A549 (cell line): ENCODE results near the gene PATJ. TPM values are rescaled to one million over a fixed set of nuclear protein-coding genes. Genes with fewer than 3 reads are reported as not detected.

ENCODE experiments used
- ATAC-seq, 2 experiments: fragments of 200-7000 bp in 1 of 2; fragments of >200 bp in 1 of 2; cut with Nextera tagmentation in 1 of 2; cut with Tn5 transposase in 1 of 2; 3 replicates each; pipeline versions ENCODE4 v1.8.0 to v1.9.1; 2018 to 2020; ENCODE audit warnings: mild to moderate bottlenecking in 1 of 2, moderate library complexity in 1 of 2
- CTCF ChIA-PET: fragments of 300-600 bp; sonication (Branson Sonifier 250); formaldehyde crosslinking; extraction: SDS; loops from one replicate; lab custom pipeline; 2021; ENCODE audit warnings: antibody characterized with exemption, inconsistent platforms; lab: Yijun Ruan, JAX
- POLR2A ChIA-PET: fragments of 350-600 bp; formaldehyde crosslinking; extraction: SDS; loops from one replicate; lab custom pipeline; 2021; ENCODE audit warnings: antibody characterized with exemption, inconsistent platforms; lab: Yijun Ruan, JAX
- DNase-seq, 2 experiments: peaks; one replicate each; pipeline versions ENCODE4 v3.0.0 to v3.0.0-alpha.2; 2011 to 2016; ENCODE audit warnings: low read depth in 1 of 2, low spot score in 1 of 2
- FAIRE-seq: peaks from 2 replicates; lab custom pipeline; 2011; peaks lifted over from hg19 to GRCh38; lab: Jason Lieb, UNC
- H3K27ac ChIP-seq, 2 experiments: fragments of >200 bp; sonication (Bioruptor Twin); formaldehyde crosslinking; 3 replicates each; pipeline ENCODE4 v1.5.1; 2016 to 2017
- H3K4me1 ChIP-seq: fragments of >200 bp; sonication (Bioruptor Twin); formaldehyde crosslinking; 3 replicates; pipeline ENCODE4 v1.6.1; 2016
- H3K4me2 ChIP-seq: fragments of >200 bp; sonication (Bioruptor Twin); formaldehyde crosslinking; 3 replicates; pipeline ENCODE4 v1.6.1; 2016
- H3K4me3 ChIP-seq: fragments of >200 bp; sonication (Bioruptor Twin); formaldehyde crosslinking; 3 replicates; pipeline ENCODE4 v1.5.1; 2016
- H3K9me3 ChIP-seq: fragments of >200 bp; sonication (Bioruptor Twin); formaldehyde crosslinking; 3 replicates; pipeline ENCODE4 v1.6.1; 2016
- ATOH8 ChIP-seq: fragments of 250-450 bp; sonication (Bioruptor Pico); IDR thresholded peaks from 2 replicates; pipeline ENCODE4 v1.5.0; 2020; ENCODE audit warnings: low read depth, mild to moderate bottlenecking, moderate library complexity
- BHLHE40 ChIP-seq: IDR thresholded peaks from 2 replicates; pipeline ENCODE4 v1.6.1; 2012; ENCODE audit warnings: low read depth, low read length, inconsistent platforms
- CHD2 ChIP-seq: fragments of 150-350 bp; IDR thresholded peaks from 2 replicates; pipeline ENCODE4 v1.6.1; 2014; ENCODE audit warnings: low read length; ENCODE audit not compliant: partially characterized antibody
- CHD4 ChIP-seq: fragments of 200-600 bp; sonication (generic); IDR thresholded peaks from 2 replicates; pipeline ENCODE4 v1.6.1; 2016; ENCODE audit warnings: antibody characterized with exemption, mild to moderate bottlenecking, borderline replicate concordance
- E2F6 ChIP-seq: IDR thresholded peaks from 2 replicates; pipeline ENCODE4 v1.6.1; 2012; ENCODE audit warnings: low read depth, borderline replicate concordance
- EHF ChIP-seq: fragments of 250-450 bp; sonication (Bioruptor Pico); IDR thresholded peaks from 2 replicates; pipeline ENCODE4 v1.5.0; 2020; ENCODE audit warnings: mild to moderate bottlenecking
- EHMT2 ChIP-seq: fragments of 200-600 bp; sonication (generic); IDR thresholded peaks from 2 replicates; pipeline ENCODE4 v1.6.1; 2016; ENCODE audit warnings: antibody characterized with exemption, low read depth, mild to moderate bottlenecking, moderate library complexity
- HOXB13 ChIP-seq: fragments of 250-450 bp; sonication (Bioruptor Pico); IDR thresholded peaks from 2 replicates; pipeline ENCODE4 v1.5.0; 2020; ENCODE audit warnings: low read depth, mild to moderate bottlenecking, moderate library complexity
- JUN ChIP-seq, 2 experiments: fragments of >200 bp; sonication (Bioruptor Twin); formaldehyde crosslinking; IDR thresholded peaks; 2 replicates in 1 of 2; 3 replicates in 1 of 2; pipeline ENCODE4 v1.6.1; 2016 to 2017
- JUNB ChIP-seq: fragments of >200 bp; sonication (Bioruptor Twin); formaldehyde crosslinking; IDR thresholded peaks from 2 replicates; pipeline ENCODE4 v1.6.1; 2016
- MAZ ChIP-seq: fragments of 150-350 bp; IDR thresholded peaks from 2 replicates; pipeline ENCODE4 v1.6.1; 2014; ENCODE audit warnings: antibody characterized with exemption, low read depth, low read length, borderline replicate concordance
- NR3C1 ChIP-seq: fragments of >200 bp; sonication (Bioruptor Twin); formaldehyde crosslinking; IDR thresholded peaks from 3 replicates; pipeline ENCODE4 v1.6.1; 2017
- POLR2A ChIP-seq: IDR thresholded peaks from 2 replicates; pipeline ENCODE4 v1.6.1; 2012; ENCODE audit warnings: mild to moderate bottlenecking, low read length
- POLR2AphosphoS2 ChIP-seq: conservative IDR thresholded peaks from 2 replicates; pipeline ENCODE4 v1.6.1; 2012; ENCODE audit warnings: low read length, improper control_type of control experiment, inconsistent platforms
- RCOR1 ChIP-seq: fragments of 150-350 bp; IDR thresholded peaks from 2 replicates; pipeline ENCODE4 v1.6.1; 2014; ENCODE audit warnings: antibody characterized with exemption, low read length, low read depth
- SMC3 ChIP-seq: fragments of >200 bp; sonication (Bioruptor Twin); formaldehyde crosslinking; IDR thresholded peaks from 3 replicates; pipeline ENCODE4 v1.6.1; 2018; ENCODE audit warnings: inconsistent platforms
- ZFP36 ChIP-seq: fragments of 450-650 bp; IDR thresholded peaks from 2 replicates; pipeline ENCODE4 v1.6.1; 2014; ENCODE audit warnings: borderline replicate concordance; ENCODE audit not compliant: partially characterized antibody
- ZNF302 ChIP-seq: fragments of 250-450 bp; sonication (Bioruptor Pico); IDR thresholded peaks from 2 replicates; pipeline ENCODE4 v1.9.0; 2021; ENCODE audit warnings: inconsistent platforms, mild to moderate bottlenecking, moderate library complexity
- WGBS: methylation state at CpG from one replicate; pipeline ENCODE4 v1.1.6; 2017; ENCODE audit errors: missing lambda C conversion rate; 5-methylcytosine and 5-hydroxymethylcytosine counted together
- polyA plus RNA-seq, 4 experiments: library from polyadenylated mRNA; depleted of rRNA in 3 of 4; stranded (reverse); fragments of >200 nt; fragmentation: RNase III in 1 of 4; extraction: RNeasy Plus Mini Kit Qiagen cat#74134 plus additional on column Dnase treatment in 1 of 4; gene quantifications; 2 replicates in 3 of 4; 3 replicates in 1 of 4; pipeline ENCODE4 v1.2.3, GENCODE V29; 2011 to 2017
- TF ChIP-seq, protein P1 (sequence below): fragments of >200 bp; sonication (Bioruptor Twin); formaldehyde crosslinking; IDR thresholded peaks from 3 replicates; pipeline ENCODE4 v1.5.1; 2016

Gene PATJ
- polyA plus RNA-seq, 2 of the 4 experiments (the other 2 are of a cell fraction): 6.0 to 14.7 TPM

- H3K27ac ChIP-seq: no peak overlapping the region
- FAIRE-seq (no peak), ATAC-seq (no peak), DNase-seq (no peak)
- H3K4me1 ChIP-seq: no peaks in the 10 kb centered on the region
- H3K4me2 ChIP-seq: no peak overlapping the region
- H3K9me3 ChIP-seq: no peaks in the 10 kb centered on the region
- CTCF ChIA-PET: interaction anchor here (0.6 kb wide), 1 partner anchor 42 kb away, joined by 3 read pairs; no protein-coding TSS in a partner anchor
- H3K4me3 ChIP-seq: no peak overlapping the region
- TF ChIP-seq EHF (no peak), POLR2AphosphoS2 (no peak), ATOH8 (CRISPR knock-in tag) (no peak)
- TF ChIP-seq, all 56 proteins: peak for 0
- 93% methylated on average over 1 of the region's 1 CpG for WGBS
- POLR2A ChIA-PET: no interaction called here
Observed at GRCh38 chr1:61770131-61770530, 27.9 kb downstream of the PATJ start.

GRCh38 chr1:61776091-61776490 is 33.8 kb downstream of the PATJ start:
- no peaks in the 10 kb centered on the region for H3K9me3 ChIP-seq
- FAIRE-seq (no peak), DNase-seq (no peak), ATAC-seq (no peak)
- H3K27ac ChIP-seq: no peak overlapping the region
- ChIA-PET CTCF (interaction anchor here (0.7 kb wide), 1 partner anchor 9 kb away, joined by 3 read pairs; no protein-coding TSS in a partner anchor), POLR2A (no interaction called here)
- no peak overlapping the region for H3K4me3 ChIP-seq
- no peak for TF ChIP-seq ZNF302 (CRISPR knock-in tag)
- TF ChIP-seq ZFP36: no peak
- TF ChIP-seq JUN (IDR thresholded peaks at IDR 0.05): no peak
- no peak for TF ChIP-seq POLR2A
- TF ChIP-seq JUNB: no peak
- no peak for TF ChIP-seq SMC3
- TF ChIP-seq HOXB13 (CRISPR knock-in tag): no peak
- TF ChIP-seq CHD2: no peak
- TF ChIP-seq EHMT2: no peak
- TF ChIP-seq, protein P1, sequence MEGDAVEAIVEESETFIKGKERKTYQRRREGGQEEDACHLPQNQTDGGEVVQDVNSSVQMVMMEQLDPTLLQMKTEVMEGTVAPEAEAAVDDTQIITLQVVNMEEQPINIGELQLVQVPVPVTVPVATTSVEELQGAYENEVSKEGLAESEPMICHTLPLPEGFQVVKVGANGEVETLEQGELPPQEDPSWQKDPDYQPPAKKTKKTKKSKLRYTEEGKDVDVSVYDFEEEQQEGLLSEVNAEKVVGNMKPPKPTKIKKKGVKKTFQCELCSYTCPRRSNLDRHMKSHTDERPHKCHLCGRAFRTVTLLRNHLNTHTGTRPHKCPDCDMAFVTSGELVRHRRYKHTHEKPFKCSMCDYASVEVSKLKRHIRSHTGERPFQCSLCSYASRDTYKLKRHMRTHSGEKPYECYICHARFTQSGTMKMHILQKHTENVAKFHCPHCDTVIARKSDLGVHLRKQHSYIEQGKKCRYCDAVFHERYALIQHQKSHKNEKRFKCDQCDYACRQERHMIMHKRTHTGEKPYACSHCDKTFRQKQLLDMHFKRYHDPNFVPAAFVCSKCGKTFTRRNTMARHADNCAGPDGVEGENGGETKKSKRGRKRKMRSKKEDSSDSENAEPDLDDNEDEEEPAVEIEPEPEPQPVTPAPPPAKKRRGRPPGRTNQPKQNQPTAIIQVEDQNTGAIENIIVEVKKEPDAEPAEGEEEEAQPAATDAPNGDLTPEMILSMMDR: no peak
- WGBS: 94% methylated on average over 2 of the region's 2 CpGs
- no peaks in the 10 kb centered on the region for H3K4me1 ChIP-seq
- no peak overlapping the region for H3K4me2 ChIP-seq

DNA sequence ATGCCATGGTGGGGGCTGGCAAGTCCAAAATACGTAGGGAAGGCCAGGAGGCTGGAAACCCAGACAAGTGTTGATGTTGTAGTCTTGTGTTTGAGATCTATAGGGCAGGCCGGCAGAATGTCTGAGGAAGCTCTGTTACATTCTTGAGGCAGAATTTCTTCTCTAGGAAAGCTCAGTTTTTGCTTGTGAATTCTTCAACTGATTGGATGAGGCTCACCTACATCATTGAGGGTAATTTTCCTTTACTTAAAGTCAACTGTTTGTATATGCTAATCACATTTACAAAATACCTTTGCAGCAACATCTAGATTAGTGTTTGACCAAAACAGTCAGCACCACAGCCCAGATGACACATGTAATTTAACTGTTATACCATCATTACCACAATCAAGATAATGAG is 37.0 kb downstream of the PATJ start:
- ATAC-seq: no peak
- TF ChIP-seq CHD4: no peak
- TF ChIP-seq ATOH8 (CRISPR knock-in tag): no peak
- no peak for TF ChIP-seq MAZ
- TF ChIP-seq POLR2A: no peak
- TF ChIP-seq NR3C1: no peak
- TF ChIP-seq BHLHE40: no peak
- no peak for TF ChIP-seq EHF
- no peak for TF ChIP-seq RCOR1
- no peak for TF ChIP-seq E2F6
- H3K4me2 ChIP-seq: no peak overlapping the region
- no peaks in the 10 kb centered on the region for H3K4me1 ChIP-seq
- DNase-seq: no peak
- H3K27ac ChIP-seq: no peak overlapping the region
- WGBS: 93% methylated on average over 2 of the region's 2 CpGs
- ChIA-PET POLR2A (no interaction called here), CTCF (no interaction called here)
- H3K9me3 ChIP-seq: no peaks in the 10 kb centered on the region
- no peak for FAIRE-seq
- no peak overlapping the region for H3K4me3 ChIP-seq
